GM23338 (cell line): ENCODE results near the gene EFCAB8. TPM values are rescaled to one million over a fixed set of nuclear protein-coding genes. Genes with fewer than 3 reads are reported as not detected.

Experiments used
- ATAC-seq: fragments of 200-7000 bp; cut with Tn5 transposase; 3 replicates; pipeline ENCODE4 v1.9.1; 2020
- DNase-seq: peaks from one replicate; pipeline ENCODE4 v3.0.0-alpha.2; 2015; ENCODE audit warnings: low spot score
- H2AFZ ChIP-seq: fragments of 200-600 bp; sonication (generic); 2 replicates; pipeline ENCODE4 v1.8.0; 2016; ENCODE audit warnings: antibody characterized with exemption, mild to moderate bottlenecking, moderate library complexity
- H3F3A ChIP-seq: fragments of 200-600 bp; sonication (generic); replicated peaks from 2 replicates; pipeline ENCODE4 v1.8.0; 2017; ENCODE audit warnings: antibody characterized with exemption, mixed run types, low read depth
- H3K27ac ChIP-seq: fragments of 200-600 bp; sonication (generic); 2 replicates; pipeline ENCODE4 v1.6.1; 2016; ENCODE audit warnings: low read depth
- H3K27me3 ChIP-seq: fragments of 200-600 bp; sonication (generic); 2 replicates; pipeline ENCODE4 v1.8.0; 2016; ENCODE audit warnings: mild to moderate bottlenecking, mixed run types, moderate library complexity; ENCODE audit not compliant: insufficient read depth
- H3K36me3 ChIP-seq: fragments of 200-600 bp; sonication (generic); 2 replicates; pipeline ENCODE4 v1.8.0; 2016; ENCODE audit warnings: mild to moderate bottlenecking; ENCODE audit not compliant: insufficient read depth
- H3K4me1 ChIP-seq: fragments of 200-600 bp; sonication (generic); 2 replicates; pipeline ENCODE4 v1.8.0; 2016; ENCODE audit warnings: mild to moderate bottlenecking, moderate library complexity; ENCODE audit not compliant: insufficient read depth
- H3K4me2 ChIP-seq: fragments of 200-600 bp; sonication (generic); 2 replicates; pipeline ENCODE4 v1.7.1; 2017; ENCODE audit warnings: mixed run types
- H3K4me3 ChIP-seq: fragments of 200-600 bp; sonication (generic); 2 replicates; pipeline ENCODE4 v1.6.1; 2016; ENCODE audit warnings: mixed run types
- H3K79me2 ChIP-seq: fragments of 200-600 bp; sonication (generic); replicated peaks from 2 replicates; pipeline ENCODE4 v1.8.0; 2017; ENCODE audit warnings: mild to moderate bottlenecking; ENCODE audit not compliant: insufficient read depth
- H3K9me2 ChIP-seq: fragments of 200-600 bp; sonication (generic); 2 replicates; pipeline ENCODE4 v1.8.0; 2017; ENCODE audit not compliant: insufficient read depth
- H4K20me1 ChIP-seq: fragments of 200-600 bp; sonication (generic); replicated peaks from 2 replicates; pipeline ENCODE4 v1.8.0; 2017; ENCODE audit warnings: mild to moderate bottlenecking; ENCODE audit not compliant: insufficient read depth
- H3K27ac Mint-ChIP-seq: 2 replicates; pipeline ENCODE4 v1.8.0; 2020; ENCODE audit warnings: inconsistent platforms, mild to moderate bottlenecking, moderate library complexity, mixed read lengths
- H3K27me3 Mint-ChIP-seq: 3 replicates; pipeline ENCODE4 v1.8.0; 2022; ENCODE audit warnings: low read depth, mild to moderate bottlenecking, moderate library complexity, mixed read lengths, inconsistent platforms; ENCODE audit not compliant: insufficient read depth, poor library complexity
- H3K36me3 Mint-ChIP-seq: 3 replicates; pipeline ENCODE4 v1.8.0; 2021; ENCODE audit warnings: low read depth, mild to moderate bottlenecking, inconsistent platforms, moderate library complexity, mixed read lengths
- H3K4me1 Mint-ChIP-seq: 3 replicates; pipeline ENCODE4 v1.8.0; 2020; ENCODE audit warnings: mild to moderate bottlenecking, inconsistent platforms, mixed read lengths
- H3K4me3 Mint-ChIP-seq: 3 replicates; pipeline ENCODE4 v1.8.0; 2021; ENCODE audit warnings: moderate library complexity, mild to moderate bottlenecking, inconsistent platforms, mixed read lengths
- H3K9me3 Mint-ChIP-seq: 3 replicates; pipeline ENCODE4 v1.8.0; 2020; ENCODE audit warnings: moderate library complexity, mild to moderate bottlenecking, inconsistent platforms, mixed read lengths
- CREB1 ChIP-seq: fragments of 250-450 bp; sonication (Bioruptor Pico); IDR thresholded peaks from 2 replicates; pipeline ENCODE4 v1.5.0; 2020; ENCODE audit warnings: low read depth, mild to moderate bottlenecking, moderate library complexity
- ETS1 ChIP-seq: IDR thresholded peaks from 2 replicates; pipeline ENCODE4 v1.6.1; 2016; ENCODE audit warnings: antibody characterized with exemption
- EZH2 ChIP-seq: fragments of 200-600 bp; sonication (generic); IDR thresholded peaks from one replicate; pipeline ENCODE4 v1.8.0; 2017; ENCODE audit warnings: antibody characterized with exemption, mild to moderate bottlenecking, low read depth; ENCODE audit not compliant: unreplicated experiment
- EZH2phosphoT487 ChIP-seq: fragments of 200-600 bp; sonication (generic); IDR thresholded peaks from one replicate; pipeline ENCODE4 v1.8.1; 2018; ENCODE audit warnings: antibody characterized with exemption; ENCODE audit not compliant: unreplicated experiment
- JUNB ChIP-seq: IDR thresholded peaks from one replicate; pipeline ENCODE4 v1.6.1; 2016; ENCODE audit warnings: antibody characterized with exemption; ENCODE audit not compliant: unreplicated experiment
- NANOG ChIP-seq: IDR thresholded peaks from 2 replicates; pipeline ENCODE4 v1.6.1; 2016; ENCODE audit warnings: antibody characterized with exemption, borderline replicate concordance
- POLR2AphosphoS5 ChIP-seq: IDR thresholded peaks from 2 replicates; pipeline ENCODE4 v1.6.1; 2016; ENCODE audit warnings: antibody characterized with exemption, low read depth
- REST ChIP-seq: IDR thresholded peaks from one replicate; pipeline ENCODE4 v1.6.1; 2018; ENCODE audit warnings: antibody characterized with exemption; ENCODE audit not compliant: unreplicated experiment
- STAT1 ChIP-seq: IDR thresholded peaks from one replicate; pipeline ENCODE4 v1.6.1; 2016; ENCODE audit warnings: antibody characterized with exemption; ENCODE audit not compliant: unreplicated experiment
- ZNF114 ChIP-seq: fragments of 250-450 bp; sonication (Bioruptor Pico); IDR thresholded peaks from 2 replicates; pipeline ENCODE4 v1.5.0; 2020; ENCODE audit warnings: mild to moderate bottlenecking, moderate library complexity
- ZNF331 ChIP-seq: fragments of 250-450 bp; sonication (Bioruptor Pico); IDR thresholded peaks from 2 replicates; pipeline ENCODE4 v1.5.0; 2020; ENCODE audit warnings: low read depth, mild to moderate bottlenecking, moderate library complexity
- polyA plus RNA-seq: library from polyadenylated mRNA; unstranded; fragments of >200 nt; fragmentation: Nextera tagmentation; extraction: Ambion mirVana; gene quantifications from 2 replicates; pipeline ENCODE4 v1.2.1, GENCODE V29; 2016
- total RNA-seq: library from RNA; depleted of rRNA; stranded (reverse); fragments of >200 nt; shearing (Covaris generic); gene quantifications from 2 replicates; pipeline ENCODE4 v1.2.3, GENCODE V29; 2014
- TF ChIP-seq, protein P1 (sequence below): fragments of 250-450 bp; sonication (Bioruptor Pico); IDR thresholded peaks from 2 replicates; pipeline ENCODE4 v1.5.0; 2020; ENCODE audit warnings: mild to moderate bottlenecking, moderate library complexity
- TF ChIP-seq, protein P2 (sequence below), 2 experiments: fragments of 200-600 bp in 1 of 2; sonication (generic) in 1 of 2; conservative IDR thresholded peaks; 2 replicates each; pipeline versions ENCODE4 v1.5.1 to v1.6.1; 2016 to 2017; ENCODE audit warnings: antibody characterized with exemption in 2 of 2, low read depth in 2 of 2, mild to moderate bottlenecking in 2 of 2, moderate library complexity in 1 of 2

EFCAB8 gene
- total and polyA plus RNA-seq, 2 experiments from 2014 or later: 0.35 TPM; not detected in 1

- Histone ChIP-seq H3K4me3 (no peak overlapping the region), H3K27ac (no peak overlapping the region), H3K4me2 (0 out of 2 replicates have a peak overlapping the region, but pooled peaks have one; percentile 14), H3K36me3 (no peaks in the 10 kb centered on the region), H3K9me2 (no peaks in the 10 kb centered on the region), H2AFZ (peak overlapping the region; percentile 99; the same call in 1 of the 2 replicates), H3K27me3 (no peaks in the 10 kb centered on the region), H4K20me1 (no peaks in the 10 kb centered on the region), H3F3A (0 out of 2 replicates have a peak, but pooled peaks cover 10% of the 10 kb centered on the region), H3K4me1 (peaks cover 31% of the 10 kb centered on the region), H3K79me2 (no peaks in the 10 kb centered on the region)
- H3K4me3 Mint-ChIP-seq: no peak overlapping the region
- H3K9me3 Mint-ChIP-seq: peaks cover 8% of the 10 kb centered on the region
- DNase-seq (no peak), ATAC-seq (no peak)
- no peak for TF ChIP-seq NANOG
- TF ChIP-seq, protein P1, sequence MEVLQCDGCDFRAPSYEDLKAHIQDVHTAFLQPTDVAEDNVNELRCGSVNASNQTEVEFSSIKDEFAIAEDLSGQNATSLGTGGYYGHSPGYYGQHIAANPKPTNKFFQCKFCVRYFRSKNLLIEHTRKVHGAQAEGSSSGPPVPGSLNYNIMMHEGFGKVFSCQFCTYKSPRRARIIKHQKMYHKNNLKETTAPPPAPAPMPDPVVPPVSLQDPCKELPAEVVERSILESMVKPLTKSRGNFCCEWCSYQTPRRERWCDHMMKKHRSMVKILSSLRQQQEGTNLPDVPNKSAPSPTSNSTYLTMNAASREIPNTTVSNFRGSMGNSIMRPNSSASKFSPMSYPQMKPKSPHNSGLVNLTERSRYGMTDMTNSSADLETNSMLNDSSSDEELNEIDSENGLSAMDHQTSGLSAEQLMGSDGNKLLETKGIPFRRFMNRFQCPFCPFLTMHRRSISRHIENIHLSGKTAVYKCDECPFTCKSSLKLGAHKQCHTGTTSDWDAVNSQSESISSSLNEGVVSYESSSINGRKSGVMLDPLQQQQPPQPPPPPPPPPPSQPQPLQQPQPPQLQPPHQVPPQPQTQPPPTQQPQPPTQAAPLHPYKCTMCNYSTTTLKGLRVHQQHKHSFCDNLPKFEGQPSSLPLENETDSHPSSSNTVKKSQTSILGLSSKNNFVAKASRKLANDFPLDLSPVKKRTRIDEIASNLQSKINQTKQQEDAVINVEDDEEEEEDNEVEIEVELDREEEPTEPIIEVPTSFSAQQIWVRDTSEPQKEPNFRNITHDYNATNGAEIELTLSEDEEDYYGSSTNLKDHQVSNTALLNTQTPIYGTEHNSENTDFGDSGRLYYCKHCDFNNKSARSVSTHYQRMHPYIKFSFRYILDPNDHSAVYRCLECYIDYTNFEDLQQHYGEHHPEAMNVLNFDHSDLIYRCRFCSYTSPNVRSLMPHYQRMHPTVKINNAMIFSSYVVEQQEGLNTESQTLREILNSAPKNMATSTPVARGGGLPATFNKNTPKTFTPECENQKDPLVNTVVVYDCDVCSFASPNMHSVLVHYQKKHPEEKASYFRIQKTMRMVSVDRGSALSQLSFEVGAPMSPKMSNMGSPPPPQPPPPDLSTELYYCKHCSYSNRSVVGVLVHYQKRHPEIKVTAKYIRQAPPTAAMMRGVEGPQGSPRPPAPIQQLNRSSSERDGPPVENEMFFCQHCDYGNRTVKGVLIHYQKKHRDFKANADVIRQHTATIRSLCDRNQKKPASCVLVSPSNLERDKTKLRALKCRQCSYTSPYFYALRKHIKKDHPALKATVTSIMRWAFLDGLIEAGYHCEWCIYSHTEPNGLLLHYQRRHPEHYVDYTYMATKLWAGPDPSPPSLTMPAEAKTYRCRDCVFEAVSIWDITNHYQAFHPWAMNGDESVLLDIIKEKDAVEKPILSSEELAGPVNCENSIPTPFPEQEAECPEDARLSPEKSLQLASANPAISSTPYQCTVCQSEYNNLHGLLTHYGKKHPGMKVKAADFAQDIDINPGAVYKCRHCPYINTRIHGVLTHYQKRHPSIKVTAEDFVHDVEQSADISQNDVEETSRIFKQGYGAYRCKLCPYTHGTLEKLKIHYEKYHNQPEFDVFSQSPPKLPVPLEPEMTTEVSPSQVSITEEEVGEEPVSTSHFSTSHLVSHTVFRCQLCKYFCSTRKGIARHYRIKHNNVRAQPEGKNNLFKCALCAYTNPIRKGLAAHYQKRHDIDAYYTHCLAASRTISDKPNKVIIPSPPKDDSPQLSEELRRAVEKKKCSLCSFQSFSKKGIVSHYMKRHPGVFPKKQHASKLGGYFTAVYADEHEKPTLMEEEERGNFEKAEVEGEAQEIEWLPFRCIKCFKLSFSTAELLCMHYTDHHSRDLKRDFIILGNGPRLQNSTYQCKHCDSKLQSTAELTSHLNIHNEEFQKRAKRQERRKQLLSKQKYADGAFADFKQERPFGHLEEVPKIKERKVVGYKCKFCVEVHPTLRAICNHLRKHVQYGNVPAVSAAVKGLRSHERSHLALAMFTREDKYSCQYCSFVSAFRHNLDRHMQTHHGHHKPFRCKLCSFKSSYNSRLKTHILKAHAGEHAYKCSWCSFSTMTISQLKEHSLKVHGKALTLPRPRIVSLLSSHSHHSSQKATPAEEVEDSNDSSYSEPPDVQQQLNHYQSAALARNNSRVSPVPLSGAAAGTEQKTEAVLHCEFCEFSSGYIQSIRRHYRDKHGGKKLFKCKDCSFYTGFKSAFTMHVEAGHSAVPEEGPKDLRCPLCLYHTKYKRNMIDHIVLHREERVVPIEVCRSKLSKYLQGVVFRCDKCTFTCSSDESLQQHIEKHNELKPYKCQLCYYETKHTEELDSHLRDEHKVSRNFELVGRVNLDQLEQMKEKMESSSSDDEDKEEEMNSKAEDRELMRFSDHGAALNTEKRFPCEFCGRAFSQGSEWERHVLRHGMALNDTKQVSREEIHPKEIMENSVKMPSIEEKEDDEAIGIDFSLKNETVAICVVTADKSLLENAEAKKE (CRISPR knock-in tag): no peak
- TF ChIP-seq STAT1: no peak
- no peak for TF ChIP-seq ETS1
- TF ChIP-seq, protein P2, sequence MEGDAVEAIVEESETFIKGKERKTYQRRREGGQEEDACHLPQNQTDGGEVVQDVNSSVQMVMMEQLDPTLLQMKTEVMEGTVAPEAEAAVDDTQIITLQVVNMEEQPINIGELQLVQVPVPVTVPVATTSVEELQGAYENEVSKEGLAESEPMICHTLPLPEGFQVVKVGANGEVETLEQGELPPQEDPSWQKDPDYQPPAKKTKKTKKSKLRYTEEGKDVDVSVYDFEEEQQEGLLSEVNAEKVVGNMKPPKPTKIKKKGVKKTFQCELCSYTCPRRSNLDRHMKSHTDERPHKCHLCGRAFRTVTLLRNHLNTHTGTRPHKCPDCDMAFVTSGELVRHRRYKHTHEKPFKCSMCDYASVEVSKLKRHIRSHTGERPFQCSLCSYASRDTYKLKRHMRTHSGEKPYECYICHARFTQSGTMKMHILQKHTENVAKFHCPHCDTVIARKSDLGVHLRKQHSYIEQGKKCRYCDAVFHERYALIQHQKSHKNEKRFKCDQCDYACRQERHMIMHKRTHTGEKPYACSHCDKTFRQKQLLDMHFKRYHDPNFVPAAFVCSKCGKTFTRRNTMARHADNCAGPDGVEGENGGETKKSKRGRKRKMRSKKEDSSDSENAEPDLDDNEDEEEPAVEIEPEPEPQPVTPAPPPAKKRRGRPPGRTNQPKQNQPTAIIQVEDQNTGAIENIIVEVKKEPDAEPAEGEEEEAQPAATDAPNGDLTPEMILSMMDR (conservative IDR thresholded peaks at IDR 0.05; ENCODE audit: low read depth in 2 of 2): no peak
- no peak for TF ChIP-seq JUNB
- TF ChIP-seq EZH2: no peak
- TF ChIP-seq ZNF331 (CRISPR knock-in tag): no peak
- no peak for TF ChIP-seq REST
- TF ChIP-seq EZH2phosphoT487: no peak
- TF ChIP-seq CREB1 (CRISPR knock-in tag): no peak
- TF ChIP-seq POLR2AphosphoS5: no peak
- TF ChIP-seq ZNF114 (CRISPR knock-in tag): no peak
- H3K4me1 Mint-ChIP-seq: peaks cover 6% of the 10 kb centered on the region
- H3K36me3 Mint-ChIP-seq: 0 out of 3 replicates have a peak, but pooled peaks cover 3% of the 10 kb centered on the region
- peaks cover 10% of the 10 kb centered on the region for H3K27me3 Mint-ChIP-seq
- H3K27ac Mint-ChIP-seq: no peak overlapping the region
These were observed 114.5 kb downstream of the EFCAB8 start for GRCh38 chr20:32973077-32973717.
